Vagina (tissue), 2 donors: Measurements from ENCODE around the gene MAPK13. TPM values are rescaled to one million over a fixed set of nuclear protein-coding genes. Genes with fewer than 3 reads are reported as not detected.
"Not testable (repeated sequence)": the region's sequence is repeated elsewhere in the genome, so short reads cannot be mapped to it uniquely, and the experiment has no call there.

Experiments used
- DNase-seq, 2 donors: peaks; one replicate each; pipeline ENCODE4 v3.0.0-alpha.2; 2017; ENCODE audit errors: extremely low spot score in 2 of 2
- H3K27ac ChIP-seq: fragments of 200-600 bp; sonication (generic); one replicate; pipeline ENCODE4 v1.5.1; 2019
- H3K27me3 ChIP-seq: fragments of 200-600 bp; sonication (generic); one replicate; pipeline ENCODE4 v1.5.1; 2019
- H3K36me3 ChIP-seq, 2 donors: fragments of 200-600 bp; sonication (generic); one replicate each; pipeline ENCODE4 v1.5.1; 2017 to 2019
- H3K4me1 ChIP-seq: fragments of 200-600 bp; sonication (generic); one replicate; pipeline ENCODE4 v1.5.1; 2019
- H3K4me3 ChIP-seq, 2 donors: fragments of 200-600 bp; sonication (generic); 1 replicate in 1 of 2; 2 replicates in 1 of 2; pipeline ENCODE4 v1.5.1; 2016 to 2019
- H3K9me3 ChIP-seq: fragments of 200-600 bp; sonication (generic); one replicate; pipeline ENCODE4 v1.5.1; 2019
- POLR2A ChIP-seq, 2 donors: fragments of 450-650 bp; IDR thresholded peaks; one replicate each; pipeline ENCODE4 v1.6.1; 2017; ENCODE audit warnings: antibody characterized with exemption in 2 of 2, mild to moderate bottlenecking in 2 of 2, moderate library complexity in 2 of 2
- POLR2AphosphoS5 ChIP-seq, 2 donors: sonication (generic); formaldehyde crosslinking; IDR thresholded peaks; one replicate each; pipeline ENCODE4 v1.9.0; 2017; ENCODE audit warnings: antibody characterized with exemption in 2 of 2, mild to moderate bottlenecking in 2 of 2, low read depth in 1 of 2; ENCODE audit not compliant: insufficient read depth in 1 of 2
- intact Hi-C: fragments of 100-400 bp; cut with DNase I; formaldehyde crosslinking; loops from one replicate; pipeline ENCODE4 v1.15.1; 2023
- total RNA-seq: library from RNA; depleted of rRNA; stranded (reverse); fragments of >200 nt; gene quantifications from one replicate; pipeline ENCODE4 v1.2.3, GENCODE V29; 2016
- TF ChIP-seq, protein P1 (sequence below), 3 experiments: fragments of 450-650 bp in 2 of 3; fragments of 200-600 bp in 1 of 3; sonication (generic) in 1 of 3; IDR thresholded peaks; one replicate each; pipeline ENCODE4 v1.5.1; 2017 to 2019; ENCODE audit warnings: antibody characterized with exemption in 3 of 3, mild to moderate bottlenecking in 2 of 3, moderate library complexity in 2 of 3

MAPK13 gene
- total RNA-seq, 1 donor from 2014 or later, result 21.9 TPM

DNA sequence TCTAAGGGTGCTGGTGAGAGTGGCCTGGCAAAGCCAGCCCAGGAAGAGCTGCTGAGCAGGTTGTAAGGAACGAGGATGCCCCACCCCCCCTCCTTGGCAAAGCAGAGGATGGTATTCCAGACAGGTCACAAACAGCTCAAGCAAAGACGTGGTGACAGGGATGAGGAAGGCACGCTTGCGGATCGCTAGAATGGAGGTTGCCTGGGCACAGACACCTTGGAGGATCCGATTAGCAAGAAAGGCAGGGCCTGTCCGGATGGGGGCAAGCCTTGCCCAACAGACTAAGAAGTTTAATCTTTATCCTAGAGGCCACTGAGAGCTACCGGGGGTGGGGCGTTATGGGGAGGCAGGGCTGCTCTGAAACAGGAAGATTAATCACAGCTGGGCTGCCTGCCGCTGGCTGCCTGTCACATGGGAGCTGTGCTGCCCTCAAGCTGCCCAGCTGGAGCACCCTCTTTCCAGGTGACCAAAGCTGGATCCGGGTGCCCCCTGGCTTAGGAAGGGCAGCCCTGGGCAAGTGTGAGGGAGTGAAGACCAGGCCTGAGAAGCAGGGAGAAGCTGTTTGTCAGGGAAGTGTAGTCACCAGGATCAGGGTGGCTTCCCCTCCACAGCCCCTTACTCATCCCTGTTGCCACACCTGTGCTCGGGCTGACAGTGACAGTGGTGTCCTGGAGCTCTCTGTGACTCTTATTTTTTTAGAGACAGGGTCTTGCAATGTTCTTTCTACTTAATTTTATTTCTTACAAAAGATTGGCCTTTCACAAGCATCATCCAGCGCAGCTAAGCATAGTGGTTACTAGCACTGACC, 9.1 kb upstream of the MAPK13 start:
- H3K4me1 ChIP-seq, result peaks cover 52% of the 10 kb centered on the region
- H3K36me3 ChIP-seq, result no peaks in the 10 kb centered on the region
- H3K27ac ChIP-seq, result peak overlapping the region; percentile 49
- peak in 1 of 2 donors; percentile 87 for DNase-seq
- TF ChIP-seq, protein P1, sequence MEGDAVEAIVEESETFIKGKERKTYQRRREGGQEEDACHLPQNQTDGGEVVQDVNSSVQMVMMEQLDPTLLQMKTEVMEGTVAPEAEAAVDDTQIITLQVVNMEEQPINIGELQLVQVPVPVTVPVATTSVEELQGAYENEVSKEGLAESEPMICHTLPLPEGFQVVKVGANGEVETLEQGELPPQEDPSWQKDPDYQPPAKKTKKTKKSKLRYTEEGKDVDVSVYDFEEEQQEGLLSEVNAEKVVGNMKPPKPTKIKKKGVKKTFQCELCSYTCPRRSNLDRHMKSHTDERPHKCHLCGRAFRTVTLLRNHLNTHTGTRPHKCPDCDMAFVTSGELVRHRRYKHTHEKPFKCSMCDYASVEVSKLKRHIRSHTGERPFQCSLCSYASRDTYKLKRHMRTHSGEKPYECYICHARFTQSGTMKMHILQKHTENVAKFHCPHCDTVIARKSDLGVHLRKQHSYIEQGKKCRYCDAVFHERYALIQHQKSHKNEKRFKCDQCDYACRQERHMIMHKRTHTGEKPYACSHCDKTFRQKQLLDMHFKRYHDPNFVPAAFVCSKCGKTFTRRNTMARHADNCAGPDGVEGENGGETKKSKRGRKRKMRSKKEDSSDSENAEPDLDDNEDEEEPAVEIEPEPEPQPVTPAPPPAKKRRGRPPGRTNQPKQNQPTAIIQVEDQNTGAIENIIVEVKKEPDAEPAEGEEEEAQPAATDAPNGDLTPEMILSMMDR (IDR thresholded peaks at IDR 0.05), result no peak
- TF ChIP-seq POLR2AphosphoS5 (IDR thresholded peaks at IDR 0.05; ENCODE audit: insufficient read depth in 1 of 2, low read depth in 1 of 2), result peak in 1 of 2 donors; percentile 60
- no peak overlapping the region for H3K4me3 ChIP-seq
- intact Hi-C loops, result no loop called here
- H3K9me3 ChIP-seq, result no peaks in the 10 kb centered on the region
- H3K27me3 ChIP-seq, result no peaks in the 10 kb centered on the region

DNA sequence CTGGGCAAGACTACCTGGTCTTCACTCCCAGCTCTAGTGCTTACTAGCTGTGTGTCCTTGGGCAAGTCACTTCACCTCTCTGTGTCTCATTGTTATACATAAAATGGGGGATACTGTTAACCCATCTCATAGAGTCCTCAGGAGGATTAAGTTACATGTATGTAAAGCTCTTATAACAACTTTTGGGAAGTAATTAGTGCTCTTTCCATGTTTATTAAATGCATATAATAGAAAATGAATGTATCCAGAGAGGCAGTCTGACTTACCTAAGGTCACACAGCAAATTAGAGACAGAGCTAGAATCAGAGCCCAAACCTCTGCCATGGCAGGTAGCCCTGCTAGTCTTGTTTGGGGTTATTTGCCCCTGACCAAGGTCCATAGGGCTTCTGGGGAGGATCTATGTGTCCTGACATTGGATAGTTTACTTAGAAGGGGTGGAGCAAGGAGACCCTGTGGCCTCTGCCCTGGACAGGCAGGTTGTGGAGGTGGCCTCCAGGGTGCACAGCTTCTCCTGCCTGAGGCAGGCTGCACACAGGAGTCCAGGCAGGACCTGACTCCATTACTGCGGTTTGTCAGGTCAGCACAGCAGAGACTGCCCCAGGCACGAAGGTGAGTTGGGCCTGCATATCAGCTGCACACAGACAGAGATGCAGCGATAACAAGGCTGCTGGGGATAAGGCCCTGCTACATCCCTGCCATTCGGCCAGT, 8.4 kb upstream of the MAPK13 start:
- H3K9me3 ChIP-seq, result no peaks in the 10 kb centered on the region
- peaks cover 52% of the 10 kb centered on the region for H3K4me1 ChIP-seq
- no peak overlapping the region for H3K27ac ChIP-seq
- TF ChIP-seq, protein P1 (IDR thresholded peaks at IDR 0.05), result no peak
- TF ChIP-seq POLR2A (IDR thresholded peaks at IDR 0.05) (no peak), POLR2AphosphoS5 (IDR thresholded peaks at IDR 0.05; ENCODE audit: insufficient read depth in 1 of 2, low read depth in 1 of 2) (no peak)
- H3K27me3 ChIP-seq, result no peaks in the 10 kb centered on the region
- intact Hi-C loops, result no loop called here
- DNase-seq, result peak in 1 of 2 donors; percentile 82
- H3K36me3 ChIP-seq, result no peaks in the 10 kb centered on the region
- H3K4me3 ChIP-seq, result no peak overlapping the region

- H3K36me3 ChIP-seq, result no peaks in the 10 kb centered on the region
- H3K4me3 ChIP-seq, result no peak overlapping the region
- intact Hi-C loops, result no loop called here
- DNase-seq, result peak in 1 of 2 donors; percentile 85
- H3K27me3 ChIP-seq, result no peaks in the 10 kb centered on the region
- no peak overlapping the region for H3K27ac ChIP-seq
- no peak for TF ChIP-seq POLR2A (IDR thresholded peaks at IDR 0.05)
- TF ChIP-seq, protein P1 (IDR thresholded peaks at IDR 0.05), result no peak
- no peak for TF ChIP-seq POLR2AphosphoS5 (IDR thresholded peaks at IDR 0.05; ENCODE audit: insufficient read depth in 1 of 2, low read depth in 1 of 2)
- H3K4me1 ChIP-seq, result peaks cover 45% of the 10 kb centered on the region
- no peaks in the 10 kb centered on the region for H3K9me3 ChIP-seq
These were observed 7.6 kb upstream of the MAPK13 start for GRCh38 chr6:36122495-36123269.

- peaks cover 36% of the 10 kb centered on the region for H3K4me1 ChIP-seq
- peak in 1 of 2 donors; percentile 86 for DNase-seq
These were observed 6.8 kb upstream of the MAPK13 start for GRCh38 chr6:36123270-36124139.

DNA sequence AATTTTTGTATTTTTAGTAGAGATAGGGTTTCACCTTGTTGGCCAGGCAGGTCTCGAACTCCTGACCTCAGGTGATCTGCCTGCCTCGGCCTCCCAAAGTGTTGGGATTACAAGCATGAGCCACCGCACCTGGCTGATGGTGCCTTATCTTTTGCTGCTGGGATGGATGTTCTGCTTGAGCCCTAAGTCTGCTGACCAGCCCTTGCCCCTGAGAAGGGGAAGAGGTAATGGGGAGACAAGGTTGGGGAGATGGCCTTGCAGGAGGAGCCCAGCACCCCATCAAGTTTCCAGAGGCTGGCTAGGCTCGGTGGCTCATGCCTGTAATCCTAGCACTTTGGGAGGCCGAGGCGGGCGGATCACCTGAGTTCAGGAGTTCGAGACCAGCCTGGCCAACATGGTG, 6.0 kb upstream of the MAPK13 start:
- H3K36me3 ChIP-seq, intact Hi-C loops, DNase-seq, H3K27ac ChIP-seq, H3K9me3 ChIP-seq, H3K27me3 ChIP-seq, H3K4me3 ChIP-seq: not testable (repeated sequence)
- peaks cover 33% of the 10 kb centered on the region for H3K4me1 ChIP-seq

More at GRCh38 chr6:36123270-36124139, 6.8 kb upstream of the MAPK13 start:
- no peaks in the 10 kb centered on the region for H3K27me3 ChIP-seq
- H3K9me3 ChIP-seq, result no peaks in the 10 kb centered on the region
- H3K4me3 ChIP-seq, result no peak overlapping the region
- peak overlapping the region; percentile 23 for H3K27ac ChIP-seq
- TF ChIP-seq POLR2A (IDR thresholded peaks at IDR 0.05), result no peak
- TF ChIP-seq, protein P1 (IDR thresholded peaks at IDR 0.05), result peak in 2 of 3 experiments; percentile 66 to 77
- TF ChIP-seq POLR2AphosphoS5 (IDR thresholded peaks at IDR 0.05; ENCODE audit: insufficient read depth in 1 of 2, low read depth in 1 of 2), result no peak
- H3K36me3 ChIP-seq, result no peaks in the 10 kb centered on the region
- intact Hi-C loops, result no loop called here
